Calu3 (cell line): Measurements from ENCODE around the gene TMEM69. TPM values are rescaled to one million over a fixed set of nuclear protein-coding genes. Genes with fewer than 3 reads are reported as not detected.
"Not testable (repeated sequence)": the region's sequence is repeated elsewhere in the genome, so short reads cannot be mapped to it uniquely, and the experiment has no call there.

Source experiments
- BruUV-seq: library from RNA; stranded (reverse); fragments of 400-500 nt; replicated peaks from 2 replicates; lab custom pipeline; 2021; lab: Mats Ljungman, UMichigan
- CTCF ChIA-PET: fragments of 300-600 bp; sonication (Branson Sonifier 250); formaldehyde crosslinking; loops from one replicate; lab custom pipeline; 2022; ENCODE audit warnings: antibody characterized with exemption; lab: Charles Lee
- DNase-seq: peaks from one replicate; pipeline ENCODE4 v3.0.0; 2022
- H3K27ac Mint-ChIP-seq: one replicate; pipeline ENCODE4 v1.8.0; 2022; ENCODE audit warnings: mixed read lengths; ENCODE audit not compliant: unreplicated experiment
- H3K27me3 Mint-ChIP-seq: one replicate; pipeline ENCODE4 v1.8.0; 2022; ENCODE audit warnings: mixed read lengths; ENCODE audit not compliant: unreplicated experiment
- H3K36me3 Mint-ChIP-seq: one replicate; pipeline ENCODE4 v1.8.0; 2022; ENCODE audit warnings: mild to moderate bottlenecking, moderate library complexity, mixed read lengths; ENCODE audit not compliant: insufficient read depth, unreplicated experiment
- H3K4me1 Mint-ChIP-seq: one replicate; pipeline ENCODE4 v1.8.0; 2022; ENCODE audit warnings: mild to moderate bottlenecking, low read depth, mixed read lengths; ENCODE audit not compliant: unreplicated experiment
- H3K4me3 Mint-ChIP-seq: one replicate; pipeline ENCODE4 v1.8.0; 2022; ENCODE audit warnings: mild to moderate bottlenecking, low read depth, moderate library complexity, mixed read lengths; ENCODE audit not compliant: unreplicated experiment
- H3K9me3 Mint-ChIP-seq: one replicate; pipeline ENCODE4 v1.8.0; 2022; ENCODE audit warnings: low read depth, mixed read lengths; ENCODE audit not compliant: unreplicated experiment
- CTCF ChIP-seq: fragments of 200-600 bp; IDR thresholded peaks from one replicate; pipeline ENCODE4 v1.8.0; 2022; ENCODE audit warnings: antibody characterized with exemption; ENCODE audit not compliant: unreplicated experiment
- intact Hi-C: fragments of 100-400 bp; cut with micrococcal nuclease; formaldehyde crosslinking; loops from one replicate; pipeline ENCODE4 v1.10.0; 2022; ENCODE audit not compliant: unreplicated experiment
- total RNA-seq: library from RNA; stranded (reverse); gene quantifications from 2 replicates; pipeline ENCODE4 v1.2.3, GENCODE V29; 2022

TMEM69 gene
- total RNA-seq, 1 experiment from 2014 or later = 31.7 TPM

- no peaks in the 10 kb centered on the region for H3K4me1 Mint-ChIP-seq
- no peaks in the 10 kb centered on the region for H3K27me3 Mint-ChIP-seq
- CTCF ChIA-PET = interaction anchor here (0.6 kb wide), 2 partner anchors 10 to 128 kb away, joined by 3 to 7 read pairs; no protein-coding TSS in a partner anchor
- no peak for TF ChIP-seq CTCF
- no peak for DNase-seq
- no TSS peak for BruUV-seq
- no peak overlapping the region for H3K27ac Mint-ChIP-seq
- no peaks in the 10 kb centered on the region for H3K9me3 Mint-ChIP-seq
- H3K4me3 Mint-ChIP-seq = no peak overlapping the region
- intact Hi-C loops = no loop called here
- H3K36me3 Mint-ChIP-seq = no peaks in the 10 kb centered on the region
Observed at GRCh38 chr1:45718289-45718688, 30.3 kb downstream of the TMEM69 start.

- no peak for TF ChIP-seq CTCF
- no peak for DNase-seq
- no peaks in the 10 kb centered on the region for H3K4me1 Mint-ChIP-seq
- H3K36me3 Mint-ChIP-seq = no peaks in the 10 kb centered on the region
- H3K27ac Mint-ChIP-seq = no peak overlapping the region
- no peaks in the 10 kb centered on the region for H3K27me3 Mint-ChIP-seq
- H3K9me3 Mint-ChIP-seq = no peaks in the 10 kb centered on the region
- H3K4me3 Mint-ChIP-seq = no peak overlapping the region
- BruUV-seq = no TSS peak
- intact Hi-C loops = no loop called here
- CTCF ChIA-PET = no interaction called here
Observed at GRCh38 chr1:45721207-45721606, 33.2 kb downstream of the TMEM69 start.

- intact Hi-C loops = no loop called here
- no peak for DNase-seq
- no peaks in the 10 kb centered on the region for H3K27me3 Mint-ChIP-seq
- no peaks in the 10 kb centered on the region for H3K36me3 Mint-ChIP-seq
- CTCF ChIA-PET = no interaction called here
- H3K27ac Mint-ChIP-seq = no peak overlapping the region
- no peak overlapping the region for H3K4me3 Mint-ChIP-seq
- BruUV-seq = no TSS peak
- H3K4me1 Mint-ChIP-seq = no peaks in the 10 kb centered on the region
- TF ChIP-seq CTCF = no peak
- H3K9me3 Mint-ChIP-seq = no peaks in the 10 kb centered on the region
Observed at GRCh38 chr1:45722809-45723208, 34.8 kb downstream of the TMEM69 start.

GRCh38 chr1:45723248-45723930 lies 35.4 kb downstream of the TMEM69 start:
- Mint-ChIP-seq H3K27me3 (no peaks in the 10 kb centered on the region), H3K27ac (no peak overlapping the region), H3K4me1 (no peaks in the 10 kb centered on the region), H3K4me3 (no peak overlapping the region), H3K9me3 (no peaks in the 10 kb centered on the region), H3K36me3 (no peaks in the 10 kb centered on the region)
- no TSS peak for BruUV-seq
- TF ChIP-seq CTCF = no peak
- CTCF ChIA-PET = no interaction called here
- DNase-seq = no peak
- intact Hi-C loops = no loop called here

- CTCF ChIA-PET, H3K4me1 Mint-ChIP-seq: not testable (repeated sequence)
Observed at GRCh38 chr1:45726007-45726406, 38.0 kb downstream of the TMEM69 start.

More at GRCh38 chr1:45726007-45726406, 38.0 kb downstream of the TMEM69 start:
- H3K27me3 Mint-ChIP-seq, intact Hi-C loops, H3K27ac Mint-ChIP-seq, H3K36me3 Mint-ChIP-seq, BruUV-seq, H3K9me3 Mint-ChIP-seq, H3K4me3 Mint-ChIP-seq, DNase-seq: not testable (repeated sequence)
